Stimulated activated CD8-positive, alpha-beta memory T cell treated with anti-CD3 and anti-CD28 coated beads, Interleukin-4, amount 100 ng/mL, for 48 hours (primary cell): Measurements from ENCODE around the gene CTIF.
A peak's percentile ranks its signal among the peaks of the same experiment; 100 is the strongest.

ENCODE experiments used
- DNase-seq: peaks from one replicate; pipeline ENCODE4 v3.0.0-alpha.2; 2020

CTIF gene

GRCh38 chr18:48762022-48762421 lies 223.2 kb downstream of the CTIF start:
- DNase-seq: no peak

- no peak for DNase-seq
Observed at GRCh38 chr18:48762836-48763718, 224.2 kb downstream of the CTIF start.

- no peak for DNase-seq
Observed at GRCh38 chr18:48763719-48764100, 224.9 kb downstream of the CTIF start.

- no peak for DNase-seq
Observed at GRCh38 chr18:48765053-48765452, 226.2 kb downstream of the CTIF start.

GRCh38 chr18:48766026-48766425 lies 227.2 kb downstream of the CTIF start:
- DNase-seq: no peak

GRCh38 chr18:48766487-48766886 lies 227.7 kb downstream of the CTIF start:
- no peak for DNase-seq

- no peak for DNase-seq
Observed at GRCh38 chr18:48767090-48767690, 228.4 kb downstream of the CTIF start.

- no peak for DNase-seq
Observed at GRCh38 chr18:48769006-48769636, 230.3 kb downstream of the CTIF start.

- no peak for DNase-seq
Observed at GRCh38 chr18:48770243-48770642, 231.4 kb downstream of the CTIF start.

- DNase-seq: no peak
Observed at GRCh38 chr18:48771641-48772375, 233.0 kb downstream of the CTIF start.

GRCh38 chr18:48772457-48772856 lies 233.6 kb downstream of the CTIF start:
- no peak for DNase-seq

GRCh38 chr18:48773821-48774220 lies 235.0 kb downstream of the CTIF start:
- no peak for DNase-seq

- no peak for DNase-seq
Observed at GRCh38 chr18:48774941-48775340, 236.1 kb downstream of the CTIF start.

GRCh38 chr18:48775372-48776155 lies 236.7 kb downstream of the CTIF start:
- no peak for DNase-seq

GRCh38 chr18:48776156-48776555 lies 237.3 kb downstream of the CTIF start:
- DNase-seq: no peak

- no peak for DNase-seq
Observed at GRCh38 chr18:48776641-48777025, 237.8 kb downstream of the CTIF start.

- DNase-seq: peak; percentile 80
Observed at GRCh38 chr18:48777026-48777743, 238.4 kb downstream of the CTIF start.

GRCh38 chr18:48777744-48778116 lies 238.9 kb downstream of the CTIF start:
- DNase-seq: no peak

GRCh38 chr18:48778344-48779011 lies 239.6 kb downstream of the CTIF start:
- no peak for DNase-seq

GRCh38 chr18:48779462-48779861 lies 240.6 kb downstream of the CTIF start:
- no peak for DNase-seq

GRCh38 chr18:48780201-48780912 lies 241.5 kb downstream of the CTIF start:
- no peak for DNase-seq
